Keratinocyte (primary cell): Measurements from ENCODE around the gene TAS2R19. TPM values are rescaled to one million over a fixed set of nuclear protein-coding genes. Genes with fewer than 3 reads are reported as not detected.

Experiments
- DNase-seq: peaks from one replicate; pipeline ENCODE4 v3.0.0-alpha.2; 2011; ENCODE audit warnings: low read depth, missing footprints, low spot score
- FAIRE-seq: peaks from 2 replicates; lab custom pipeline; 2011; peaks lifted over from hg19 to GRCh38; lab: Jason Lieb, UNC
- H2AFZ ChIP-seq: 2 replicates; pipeline ENCODE4 v1.6.0; 2012; ENCODE audit warnings: low read length, control low read depth, inconsistent platforms; ENCODE audit not compliant: control insufficient read depth
- H3K27ac ChIP-seq: 2 replicates; pipeline ENCODE4 v1.5.1; 2011; ENCODE audit warnings: low read length; ENCODE audit not compliant: control insufficient read depth, insufficient read depth
- H3K27me3 ChIP-seq: 3 replicates; pipeline ENCODE4 v1.6.0; 2011; ENCODE audit warnings: low read length; ENCODE audit not compliant: control insufficient read depth, insufficient read depth; ENCODE audit errors: extremely low read depth
- H3K36me3 ChIP-seq, 2 experiments: 2 replicates in 1 of 2; 3 replicates in 1 of 2; pipeline ENCODE4 v1.5.1; 2011; ENCODE audit warnings: low read length in 2 of 2, mild to moderate bottlenecking in 1 of 2; ENCODE audit not compliant: control insufficient read depth in 2 of 2, insufficient read depth in 2 of 2; ENCODE audit errors: extremely low read depth in 1 of 2
- H3K4me1 ChIP-seq: 3 replicates; pipeline ENCODE4 v1.5.1; 2011; ENCODE audit warnings: low read length; ENCODE audit not compliant: control insufficient read depth, insufficient read depth; ENCODE audit errors: extremely low read depth
- H3K4me2 ChIP-seq: 3 replicates; pipeline ENCODE4 v1.6.0; 2011; ENCODE audit warnings: low read depth, low read length; ENCODE audit not compliant: control insufficient read depth, insufficient read depth; ENCODE audit errors: extremely low read depth
- H3K4me3 ChIP-seq, 3 experiments: fragments of 200-600 bp in 1 of 3; sonication (generic) in 1 of 3; 2 replicates in 2 of 3; 3 replicates in 1 of 3; pipeline ENCODE4 v1.5.1; 2011 to 2016; ENCODE audit warnings: low read length in 3 of 3, mild to moderate bottlenecking in 3 of 3, control low read depth in 2 of 3, inconsistent platforms in 1 of 3, low read depth in 1 of 3, mixed read lengths in 1 of 3, mixed run types in 1 of 3, moderate library complexity in 1 of 3; ENCODE audit not compliant: control insufficient read depth in 2 of 3, insufficient read depth in 2 of 3; ENCODE audit errors: extremely low read depth in 1 of 3
- H3K79me2 ChIP-seq: 2 replicates; pipeline ENCODE4 v1.6.0; 2012; ENCODE audit warnings: low read length; ENCODE audit not compliant: control insufficient read depth, insufficient read depth
- H3K9ac ChIP-seq: 3 replicates; pipeline ENCODE4 v1.6.0; 2011; ENCODE audit warnings: low read length; ENCODE audit not compliant: control insufficient read depth, insufficient read depth; ENCODE audit errors: extremely low read depth
- H3K9me1 ChIP-seq: 3 replicates; pipeline ENCODE4 v1.6.0; 2011; ENCODE audit warnings: low read length; ENCODE audit not compliant: control insufficient read depth, insufficient read depth; ENCODE audit errors: extremely low read depth
- H3K9me3 ChIP-seq: 2 replicates; pipeline ENCODE4 v1.5.1; 2012; ENCODE audit warnings: low read depth, low read length; ENCODE audit not compliant: control insufficient read depth
- H4K20me1 ChIP-seq: 3 replicates; pipeline ENCODE4 v1.6.0; 2011; ENCODE audit warnings: low read length; ENCODE audit not compliant: control insufficient read depth, insufficient read depth; ENCODE audit errors: extremely low read depth
- EZH2 ChIP-seq: IDR thresholded peaks from one replicate; pipeline ENCODE4 v1.6.1; 2012; ENCODE audit warnings: inconsistent platforms, mild to moderate bottlenecking, low read length, moderate library complexity
- dilution Hi-C: fragments of 300-500 bp; cut with MboI; formaldehyde crosslinking; loops from one replicate; pipeline ENCODE4 v1.7.0; 2020; ENCODE audit warnings: low sequenced_read_pairs; ENCODE audit not compliant: extremely low pct_ligation_motif_present
- polyA minus RNA-seq, 3 experiments: library from RNA; depleted of rRNA, polyadenylated mRNA; stranded (reverse); fragments of >200 nt; gene quantifications; 1 replicate in 1 of 3; 2 replicates in 1 of 3; 3 replicates in 1 of 3; pipeline ENCODE4 v1.2.3, GENCODE V29; 2011
- polyA plus RNA-seq, 5 experiments: library from polyadenylated mRNA; depleted of rRNA in 3 of 5; stranded (reverse) in 3 of 5; stranded (forward) in 1 of 5; unstranded in 1 of 5; fragments of >200 nt; gene quantifications; 1 replicate in 1 of 5; 2 replicates in 3 of 5; 3 replicates in 1 of 5; pipeline versions ENCODE4 v1.2.1 to v1.2.3, GENCODE V29; 2011 to 2012; ENCODE audit warnings: missing spikeins in 2 of 5, low read depth in 1 of 5, low replicate concordance in 1 of 5
- TF ChIP-seq, protein P1 (sequence below), 3 experiments: IDR thresholded peaks in 1 of 3; conservative IDR thresholded peaks in 1 of 3; optimal IDR thresholded peaks in 1 of 3; 2 replicates in 2 of 3; 3 replicates in 1 of 3; pipeline versions ENCODE3 to v1.5.1; 2011; ENCODE audit warnings: low read length in 3 of 3, mild to moderate bottlenecking in 3 of 3, moderate library complexity in 2 of 3, control low read depth in 1 of 3, inconsistent platforms in 1 of 3; ENCODE audit not compliant: insufficient read depth in 2 of 3; ENCODE audit errors: extremely low read depth in 1 of 3

TAS2R19 gene, protein sequence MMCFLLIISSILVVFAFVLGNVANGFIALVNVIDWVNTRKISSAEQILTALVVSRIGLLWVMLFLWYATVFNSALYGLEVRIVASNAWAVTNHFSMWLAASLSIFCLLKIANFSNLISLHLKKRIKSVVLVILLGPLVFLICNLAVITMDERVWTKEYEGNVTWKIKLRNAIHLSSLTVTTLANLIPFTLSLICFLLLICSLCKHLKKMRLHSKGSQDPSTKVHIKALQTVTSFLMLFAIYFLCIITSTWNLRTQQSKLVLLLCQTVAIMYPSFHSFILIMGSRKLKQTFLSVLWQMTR
- polyA plus RNA-seq (0.17 to 0.31 TPM in 2 of 3 replicates, not detected in the other), polyA minus RNA-seq (0.66 to 22.1 TPM (median 6.1 TPM) in 3 replicates)
- not detected for polyA plus RNA-seq (2011; ENCODE audit: low read depth)
- not detected in 2 replicates for polyA plus RNA-seq (2011; cell fraction: cytosol; rRNA removed)
- polyA plus RNA-seq (2011; cell fraction: nucleus; rRNA removed) = 1.1 and 1.6 TPM in 2 replicates
- 0.23 TPM in 1 of 2 replicates, not detected in the other for polyA plus RNA-seq (2012; ENCODE audit: low replicate concordance)
- not detected for polyA minus RNA-seq (2011; cell fraction: cytosol; rRNA and poly(A)+ RNA removed)
- 16.6 and 33.2 TPM in 2 replicates for polyA minus RNA-seq (2011; cell fraction: nucleus; rRNA and poly(A)+ RNA removed)

DNA sequence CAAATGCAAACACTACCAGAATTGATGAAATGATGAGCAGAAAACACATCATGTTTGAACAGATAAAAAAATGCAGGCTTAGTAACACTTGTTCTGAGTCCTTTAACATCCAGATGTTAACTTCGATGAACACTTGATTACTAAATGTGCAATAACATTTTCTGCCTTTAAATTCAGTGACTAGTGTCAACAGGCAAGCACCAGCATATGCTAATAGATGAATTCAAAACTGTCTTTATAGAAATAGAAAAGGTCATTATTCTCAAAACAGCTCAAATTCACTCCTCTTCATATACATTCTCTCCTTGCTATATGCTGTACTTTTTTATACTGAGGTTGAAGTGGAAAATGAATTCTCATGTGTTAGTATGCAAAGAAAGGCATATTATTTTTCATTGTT lies at the start of gene TAS2R19:
Gene TAS2R19, minus strand, starts transcription at position 101 of the 400 bp plus-strand sequence. Its CDS starts 49 bp downstream, at position 52.
- DNase-seq (no peak), FAIRE-seq (no peak)
- Histone ChIP-seq H2AFZ (no peak within 1 kb of the TSS), H3K79me2 (no peaks in the 10 kb centered on the region), H3K4me3 (no peak within 1 kb of the TSS), H3K9me3 (no peaks in the 10 kb centered on the region), H3K27me3 (no peaks in the 10 kb centered on the region), H3K4me2 (no peak within 1 kb of the TSS), H4K20me1 (no peaks in the 10 kb centered on the region), H3K27ac (no peak within 1 kb of the TSS), H3K36me3 (no peaks in the 10 kb centered on the region), H3K9me1 (no peaks in the 10 kb centered on the region), H3K4me1 (no peaks in the 10 kb centered on the region), H3K9ac (no peak within 1 kb of the TSS)
- dilution Hi-C loops = no loop called here
- TF ChIP-seq, protein P1, sequence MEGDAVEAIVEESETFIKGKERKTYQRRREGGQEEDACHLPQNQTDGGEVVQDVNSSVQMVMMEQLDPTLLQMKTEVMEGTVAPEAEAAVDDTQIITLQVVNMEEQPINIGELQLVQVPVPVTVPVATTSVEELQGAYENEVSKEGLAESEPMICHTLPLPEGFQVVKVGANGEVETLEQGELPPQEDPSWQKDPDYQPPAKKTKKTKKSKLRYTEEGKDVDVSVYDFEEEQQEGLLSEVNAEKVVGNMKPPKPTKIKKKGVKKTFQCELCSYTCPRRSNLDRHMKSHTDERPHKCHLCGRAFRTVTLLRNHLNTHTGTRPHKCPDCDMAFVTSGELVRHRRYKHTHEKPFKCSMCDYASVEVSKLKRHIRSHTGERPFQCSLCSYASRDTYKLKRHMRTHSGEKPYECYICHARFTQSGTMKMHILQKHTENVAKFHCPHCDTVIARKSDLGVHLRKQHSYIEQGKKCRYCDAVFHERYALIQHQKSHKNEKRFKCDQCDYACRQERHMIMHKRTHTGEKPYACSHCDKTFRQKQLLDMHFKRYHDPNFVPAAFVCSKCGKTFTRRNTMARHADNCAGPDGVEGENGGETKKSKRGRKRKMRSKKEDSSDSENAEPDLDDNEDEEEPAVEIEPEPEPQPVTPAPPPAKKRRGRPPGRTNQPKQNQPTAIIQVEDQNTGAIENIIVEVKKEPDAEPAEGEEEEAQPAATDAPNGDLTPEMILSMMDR (optimal IDR thresholded peaks at IDR 0.05 in 1 of 3, IDR thresholded peaks at IDR 0.05 in 1 of 3, conservative IDR thresholded peaks at IDR 0.05 in 1 of 3; ENCODE audit: extremely low read depth in 1 of 3, insufficient read depth in 2 of 3, low read length in 3 of 3) = no peak
- TF ChIP-seq EZH2 = no peak

DNA sequence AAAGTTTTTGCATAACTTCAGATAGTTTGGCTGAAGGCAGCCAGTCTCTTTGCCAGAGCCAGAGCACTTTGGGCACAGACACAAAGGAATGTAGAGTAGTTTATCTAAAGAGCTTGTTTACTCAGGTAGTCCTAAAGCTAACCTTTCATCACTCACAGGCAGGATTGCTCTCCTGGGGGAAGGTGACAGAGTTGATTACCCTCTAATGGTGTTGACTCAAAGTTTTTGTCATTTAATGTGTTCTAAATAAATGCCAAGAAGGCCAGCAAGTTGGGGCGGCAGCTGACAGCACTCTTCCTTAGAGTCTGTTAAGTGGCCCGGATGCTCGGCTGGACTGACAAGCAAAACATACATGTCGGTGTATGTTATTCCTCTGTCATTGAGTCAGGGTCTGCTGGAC lies 49.0 kb upstream of the TAS2R19 start:
- FAIRE-seq (no peak), DNase-seq (no peak)
- H3K4me1 ChIP-seq = no peaks in the 10 kb centered on the region
- H3K9me1 ChIP-seq = no peaks in the 10 kb centered on the region
- no peaks in the 10 kb centered on the region for H3K79me2 ChIP-seq
- no peak for TF ChIP-seq EZH2
- TF ChIP-seq, protein P1 (optimal IDR thresholded peaks at IDR 0.05 in 1 of 3, IDR thresholded peaks at IDR 0.05 in 1 of 3, conservative IDR thresholded peaks at IDR 0.05 in 1 of 3; ENCODE audit: extremely low read depth in 1 of 3, insufficient read depth in 2 of 3, low read length in 3 of 3) = no peak
- H3K36me3 ChIP-seq = no peaks in the 10 kb centered on the region
- H3K9me3 ChIP-seq = no peaks in the 10 kb centered on the region
- no peak overlapping the region for H2AFZ ChIP-seq
- no peaks in the 10 kb centered on the region for H3K27me3 ChIP-seq
- H4K20me1 ChIP-seq = no peaks in the 10 kb centered on the region
- dilution Hi-C loops = no loop called here
- no peak overlapping the region for H3K9ac ChIP-seq
- no peak overlapping the region for H3K4me3 ChIP-seq
- H3K4me2 ChIP-seq = no peak overlapping the region
- H3K27ac ChIP-seq = no peak overlapping the region
